Measurements from ENCODE around the gene DFFB. TPM values are rescaled to one million over a fixed set of nuclear protein-coding genes. Genes with fewer than 3 reads are reported as not detected.

The DFFB gene
- total and polyA plus RNA-seq, 2 of the 4 experiments (the other 2 are of a cell fraction) = 6.5 to 7.3 TPM

DNA sequence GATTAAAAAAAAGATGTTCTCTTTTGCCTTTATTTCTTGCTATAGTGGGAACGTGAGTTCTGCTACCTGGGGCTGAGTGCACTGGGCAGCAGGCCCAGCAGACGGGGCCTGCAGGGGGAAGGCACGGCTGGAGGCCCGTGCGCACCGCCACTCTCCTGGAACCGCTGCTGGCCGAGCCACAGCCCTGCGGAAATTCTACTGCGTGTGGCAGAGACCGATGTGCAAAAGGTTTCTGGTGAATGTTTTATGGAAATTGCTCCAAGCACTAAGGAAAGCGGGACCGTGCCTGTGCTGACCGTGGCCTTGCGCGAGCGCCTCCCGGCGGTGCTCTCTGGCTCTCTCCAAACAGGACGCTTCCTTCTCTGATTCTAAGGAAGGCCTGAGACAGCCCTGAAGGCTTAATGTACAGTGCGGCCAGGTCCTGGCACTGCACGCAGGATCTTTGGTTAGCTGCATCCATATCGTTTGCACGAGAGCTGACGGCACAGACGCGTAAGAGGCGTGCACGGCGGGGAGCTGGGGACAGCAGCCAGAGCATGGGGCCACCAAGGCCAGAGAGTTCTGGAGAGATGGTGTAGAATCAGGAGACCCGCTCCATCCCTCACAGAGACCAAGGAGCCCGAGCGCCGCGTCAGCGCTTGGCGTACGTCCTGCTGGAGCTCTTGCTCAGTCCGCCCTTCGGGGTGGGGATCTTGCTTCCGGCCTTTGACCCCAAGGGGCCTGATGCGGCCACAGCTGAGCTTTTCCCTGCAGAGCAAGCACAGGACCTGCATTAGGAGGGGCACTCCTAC, 42.3 kb upstream of the DFFB start:
- no peaks in the 10 kb centered on the region for H3K27me3 ChIP-seq (ENCODE audit: control insufficient read depth, insufficient read depth, low read length)
- H3K4me3 ChIP-seq (ENCODE audit: insufficient read depth, low read depth, low read length) = no peak overlapping the region
- H3K18ac ChIP-seq (ENCODE audit: low read depth, low read length) = no peak overlapping the region
- intact Hi-C loops (cut with micrococcal nuclease) (no loop called here), in situ Hi-C loops (cut with MboI; ENCODE audit: low sequenced_read_pairs) (no loop called here), dilution Hi-C loops (cut with HindIII; ENCODE audit: low sequenced_read_pairs, unreplicated experiment) (no loop called here)
- no peaks in the 10 kb centered on the region for H3K4me1 ChIP-seq (ENCODE audit: control insufficient read depth, insufficient read depth, low read length)
- no peak overlapping the region for H4K91ac ChIP-seq (ENCODE audit: insufficient read depth, low read depth, low read length)
- ChIA-PET POLR2A (ENCODE audit: unreplicated experiment) (no interaction called here), CTCF (interaction anchor here (1.1 kb wide), 1 partner anchor 13 kb away, joined by 4 read pairs; no protein-coding TSS in a partner anchor)
- no peak overlapping the region for H3K9ac ChIP-seq (ENCODE audit: low read depth, low read length)
- H3K79me1 ChIP-seq (ENCODE audit: low read depth in 1 of 2, low read length in 2 of 2) = no peaks in the 10 kb centered on the region
- no TSS peak for BruUV-seq (replicated peaks)
- WGBS, 2 experiments (ENCODE audit: extremely low coverage in 2 of 2, insufficient read length in 1 of 2) = 83% methylated on average over 14 of the region's 42 CpGs; no CpG with 5 or more reads in 1 of the 2 experiments
- no peak for ATAC-seq (ENCODE audit: low read depth)
- no peak overlapping the region for H3K27ac ChIP-seq (ENCODE audit: insufficient read depth, low read length)
- no peak overlapping the region for H2BK120ac ChIP-seq (ENCODE audit: low read depth, low read length)
- H2BK5ac ChIP-seq (ENCODE audit: low read depth, low read length, poor library complexity, severe bottlenecking) = no peak overlapping the region
- H4K8ac ChIP-seq (ENCODE audit: low read depth in 2 of 2, low read length in 2 of 2) = no peak overlapping the region
- no peak overlapping the region for H3K56ac ChIP-seq (ENCODE audit: extremely low read depth, insufficient read depth, low read length)
- no peak overlapping the region for H2BK15ac ChIP-seq (ENCODE audit: low read depth, low read length)
- no peak overlapping the region for H2BK20ac ChIP-seq (ENCODE audit: low read depth, low read length)
- H2AK9ac ChIP-seq (replicated peaks; ENCODE audit: low read depth, low read length, poor library complexity) = no peak overlapping the region
- H2AK5ac ChIP-seq (ENCODE audit: low read depth, low read length) = no peak overlapping the region
- H3K36me3 ChIP-seq (ENCODE audit: control insufficient read depth, insufficient read depth, low read length) = peaks cover 16% of the 10 kb centered on the region; the same call in 1 of the 2 replicates
- DNase-seq = no peak
- H4K5ac ChIP-seq (ENCODE audit: low read depth, low read length) = no peak overlapping the region
- no peak overlapping the region for H2AFZ ChIP-seq (replicated peaks; ENCODE audit: low read length, poor library complexity)
- H4K20me1 ChIP-seq (ENCODE audit: insufficient read depth, low read length) = no peaks in the 10 kb centered on the region
- no peak overlapping the region for H3K23ac ChIP-seq (ENCODE audit: low read depth, low read length)
- no peak overlapping the region for H3K14ac ChIP-seq (replicated peaks; ENCODE audit: low read depth, low read length)
- no peak for TF ChIP-seq MAZ (IDR thresholded peaks at IDR 0.05; ENCODE audit: borderline replicate concordance, low read depth, low read length)
- no peak for TF ChIP-seq FOS (IDR thresholded peaks at IDR 0.05; ENCODE audit: low read depth, low read length)
- no peak for TF ChIP-seq POLR2A (IDR thresholded peaks at IDR 0.05; ENCODE audit: low read depth, low read length)
- TF ChIP-seq MAFK (IDR thresholded peaks at IDR 0.05; ENCODE audit: low read depth, low read length) = no peak
- no peak for TF ChIP-seq RFX5 (IDR thresholded peaks at IDR 0.05; ENCODE audit: low read depth, low read length)
- TF ChIP-seq, protein P1, sequence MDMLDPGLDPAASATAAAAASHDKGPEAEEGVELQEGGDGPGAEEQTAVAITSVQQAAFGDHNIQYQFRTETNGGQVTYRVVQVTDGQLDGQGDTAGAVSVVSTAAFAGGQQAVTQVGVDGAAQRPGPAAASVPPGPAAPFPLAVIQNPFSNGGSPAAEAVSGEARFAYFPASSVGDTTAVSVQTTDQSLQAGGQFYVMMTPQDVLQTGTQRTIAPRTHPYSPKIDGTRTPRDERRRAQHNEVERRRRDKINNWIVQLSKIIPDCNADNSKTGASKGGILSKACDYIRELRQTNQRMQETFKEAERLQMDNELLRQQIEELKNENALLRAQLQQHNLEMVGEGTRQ (IDR thresholded peaks at IDR 0.05; ENCODE audit: low read depth, low read length) = no peak
- no peaks in the 10 kb centered on the region for H3K9me3 ChIP-seq (ENCODE audit: control insufficient read depth, insufficient read depth, low read length)
- no peak overlapping the region for H3K4ac ChIP-seq (ENCODE audit: low read depth, low read length)
- H3K4me2 ChIP-seq (ENCODE audit: low read depth, low read length) = no peak overlapping the region
- H3K9me1 ChIP-seq (ENCODE audit: insufficient read depth, low read length) = no peaks in the 10 kb centered on the region
